Activated CD4-positive, alpha-beta T cell treated with anti-CD3 and anti-CD28 coated beads for 24 hours (primary cell): ENCODE results near the gene DNAJC3.
"Not testable (repeated sequence)": the region's sequence is repeated elsewhere in the genome, so short reads cannot be mapped to it uniquely, and the experiment has no call there.

ENCODE experiments used
- DNase-seq, 2 donors: peaks; one replicate each; pipeline ENCODE4 v3.0.0-alpha.2; 2020; ENCODE audit warnings: low read depth in 2 of 2

Gene DNAJC3

DNA sequence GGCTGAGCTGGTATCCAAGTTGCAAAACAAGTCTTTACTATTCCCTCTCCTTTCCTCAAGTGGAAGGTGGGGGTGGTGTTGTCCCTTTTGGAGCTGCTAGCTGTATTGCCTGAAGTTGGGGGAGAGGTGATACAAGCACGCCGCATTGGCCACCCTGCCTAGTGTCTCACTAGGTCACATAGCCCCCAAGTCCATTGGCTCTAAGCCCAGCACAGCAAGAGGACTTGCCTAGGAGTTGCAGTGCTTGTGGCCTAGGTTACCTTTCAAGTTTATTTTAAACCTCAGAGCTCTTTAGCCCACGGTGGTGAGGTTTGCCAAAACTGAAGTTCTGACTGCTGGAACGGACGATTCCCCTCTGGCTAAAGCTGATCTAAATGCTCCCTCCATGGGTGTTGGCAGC is 5.3 kb upstream of the DNAJC3 start:
- no peak for DNase-seq

DNA sequence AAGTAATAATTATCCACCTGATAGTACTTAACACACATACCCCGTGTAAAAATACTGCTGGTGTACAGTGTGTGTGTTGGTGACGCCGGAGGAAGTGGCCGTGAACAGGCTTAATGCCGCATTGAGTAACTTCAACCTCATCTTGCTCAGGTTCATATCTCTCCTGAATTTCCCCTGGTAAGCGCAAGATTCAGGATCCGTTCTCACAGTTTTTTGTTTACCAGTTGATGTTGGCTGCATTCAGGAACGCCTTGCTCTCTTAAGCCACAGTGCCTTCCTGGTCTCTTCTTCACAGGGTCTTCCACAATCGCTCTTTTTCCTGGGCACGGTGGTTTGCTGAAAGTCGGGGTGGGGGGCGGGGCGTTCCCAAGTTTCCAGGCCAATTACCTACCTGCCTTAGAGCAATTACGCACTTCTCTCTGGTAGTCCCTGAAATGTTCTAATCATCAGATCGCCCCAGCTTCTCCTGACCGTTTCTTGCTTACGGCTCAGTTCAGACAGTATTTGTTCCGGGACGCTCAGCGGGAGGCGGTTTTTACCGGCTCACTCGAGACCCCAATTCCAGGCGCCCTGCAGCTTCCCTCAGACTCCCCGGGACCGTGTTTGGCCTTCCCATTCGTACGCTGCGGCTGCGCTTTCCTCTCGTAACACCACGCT is 706 bp upstream of the DNAJC3 start:
- no peak for DNase-seq

DNA sequence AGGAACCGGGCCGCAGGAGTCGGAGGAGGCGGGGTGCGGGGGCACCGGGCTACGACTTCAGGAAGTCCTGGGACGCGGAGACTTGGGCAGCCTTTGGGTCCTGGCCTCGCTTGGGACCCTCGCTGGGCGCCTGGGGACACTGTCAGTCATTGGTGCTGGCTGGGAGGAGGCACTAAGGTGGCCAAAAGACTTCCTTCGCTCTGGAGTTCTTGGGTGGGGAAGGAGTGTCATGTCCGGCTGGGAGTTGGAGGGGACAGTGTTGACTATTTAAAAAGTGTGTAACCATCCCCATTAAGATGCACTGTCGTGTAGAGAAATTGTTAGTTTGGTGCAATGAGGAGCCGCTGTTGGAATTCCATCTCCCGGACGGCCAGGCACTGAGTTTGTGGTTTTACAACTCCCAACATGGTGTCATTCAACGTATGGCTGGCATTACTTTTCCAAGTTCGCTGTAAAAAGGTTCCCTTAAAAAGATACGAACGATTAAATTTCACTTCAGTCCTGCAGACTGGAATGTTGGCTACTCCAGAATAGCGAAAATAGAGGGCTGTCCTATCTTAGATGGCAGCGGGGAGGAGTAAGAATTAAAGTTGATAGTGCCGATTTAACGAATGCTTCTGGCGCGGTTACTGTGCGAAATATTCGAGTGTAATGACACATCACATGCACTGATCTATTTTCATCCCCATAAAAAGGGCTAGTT is 776 bp downstream of the DNAJC3 start:
- no peak for DNase-seq

DNA sequence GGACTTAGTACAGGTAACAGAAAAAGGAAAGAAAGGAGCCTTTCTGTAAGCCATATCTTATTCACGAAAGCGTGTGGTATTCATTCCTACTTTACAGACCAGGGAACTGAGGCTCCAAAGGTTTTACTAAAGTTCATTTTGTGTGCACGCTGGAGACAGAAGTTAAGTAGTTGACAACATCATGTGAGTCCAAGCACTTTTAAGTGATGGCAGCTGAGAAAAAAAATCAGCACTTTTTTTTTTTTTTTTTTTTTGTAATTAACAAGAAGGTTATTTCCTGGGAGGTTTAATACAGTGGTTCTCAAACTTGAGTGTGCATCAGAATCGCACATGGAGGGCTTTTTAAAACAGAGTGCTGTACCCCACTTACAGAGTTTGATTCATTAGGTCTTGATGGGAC is 2.0 kb downstream of the DNAJC3 start:
- DNase-seq = no peak

DNA sequence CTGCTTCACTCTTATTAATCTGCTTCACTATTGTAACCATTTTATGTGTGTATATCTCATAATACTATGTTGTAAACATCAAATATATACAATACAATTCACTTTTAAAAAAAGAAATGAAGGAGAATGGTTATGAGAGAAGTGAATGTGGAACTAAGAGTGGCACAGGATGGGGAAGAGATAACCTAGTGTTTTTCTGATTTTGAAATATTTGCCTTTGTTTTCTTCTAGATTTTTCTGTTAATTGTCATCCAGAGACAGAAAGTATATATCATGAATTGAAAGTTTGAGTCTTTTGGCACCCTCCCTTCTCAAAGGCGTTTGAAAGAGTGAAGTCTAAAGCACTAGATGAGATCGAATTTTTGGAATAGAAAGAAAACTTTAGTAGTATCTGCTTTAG is 2.8 kb downstream of the DNAJC3 start:
- DNase-seq = no peak

DNA sequence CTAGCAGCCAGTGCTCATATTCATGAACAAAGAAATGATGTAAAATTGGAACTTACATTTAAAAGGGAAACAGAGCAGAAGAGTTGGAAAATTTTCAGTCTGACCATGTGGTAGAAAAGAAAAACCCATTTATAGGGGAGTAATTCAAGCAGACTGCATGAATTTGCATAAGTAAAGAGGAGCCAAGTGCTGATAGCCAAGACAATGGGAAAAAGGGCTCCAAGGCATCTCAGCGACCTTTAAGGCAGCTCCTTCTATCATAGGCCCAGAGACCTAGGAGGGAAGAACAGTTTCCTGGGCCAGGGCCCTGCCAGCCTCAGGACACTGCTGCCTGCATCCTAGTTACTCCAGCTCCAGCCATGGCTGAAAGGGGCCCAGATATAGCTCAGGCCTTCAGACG is 7.5 kb downstream of the DNAJC3 start:
- no peak for DNase-seq

DNA sequence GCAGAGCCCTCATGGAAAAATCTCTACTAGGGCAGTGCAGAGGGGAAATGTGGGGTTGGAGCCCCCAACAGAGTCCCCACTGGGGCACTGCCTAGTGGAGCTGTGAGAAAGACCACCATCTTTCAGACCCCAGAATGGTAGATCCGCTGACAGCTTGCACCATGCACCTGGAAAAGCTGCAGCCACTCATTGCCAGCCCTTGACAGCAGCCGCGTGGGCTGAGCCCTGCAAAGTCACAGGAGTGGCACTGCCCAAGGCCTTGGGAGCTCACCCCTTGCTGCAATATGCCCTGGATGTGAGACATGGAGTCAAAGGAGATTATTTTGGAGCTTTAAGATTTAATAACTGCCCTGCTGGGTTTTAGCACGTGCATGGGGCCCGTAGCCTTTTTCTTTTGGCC is 8.0 kb downstream of the DNAJC3 start:
- DNase-seq = not testable (repeated sequence)

DNA sequence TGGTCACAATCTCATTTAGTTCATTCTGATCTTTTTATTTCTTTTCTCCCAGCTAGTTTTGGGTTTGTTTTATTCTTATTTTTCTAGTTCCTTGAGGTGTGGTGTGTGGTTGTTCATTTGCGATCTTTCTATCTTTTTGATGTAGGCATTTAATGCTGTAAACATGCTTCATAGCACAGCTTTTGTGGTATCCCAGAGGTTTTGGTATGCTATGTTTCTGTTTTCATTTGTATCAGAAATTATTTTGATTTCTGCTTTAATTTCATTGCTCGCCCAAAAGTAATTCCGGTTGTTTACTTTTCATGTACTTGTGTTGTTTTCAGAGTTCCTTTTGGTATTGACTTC is 12.6 kb downstream of the DNAJC3 start:
- no peak for DNase-seq

DNA sequence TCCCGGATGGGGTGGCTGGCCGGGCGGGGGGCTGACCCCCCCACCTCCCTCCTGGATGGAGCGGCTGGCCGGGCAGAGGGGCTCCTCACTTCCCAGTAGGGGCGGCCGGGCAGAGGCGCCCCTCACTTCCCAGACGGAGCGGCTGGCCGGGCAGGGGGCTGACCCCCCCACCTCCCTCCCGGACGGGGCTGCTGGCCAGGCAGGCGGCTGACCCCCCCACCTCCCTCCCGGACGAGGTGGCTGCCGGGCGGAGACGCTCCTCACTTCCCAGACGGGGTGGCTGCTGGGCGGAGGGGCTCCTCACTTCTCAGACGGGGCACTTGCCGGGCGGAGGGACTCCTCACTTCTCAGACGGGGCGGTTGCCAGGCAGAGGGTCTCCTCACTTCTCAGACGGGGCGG is 14.0 kb downstream of the DNAJC3 start:
- not testable (repeated sequence) for DNase-seq

DNA sequence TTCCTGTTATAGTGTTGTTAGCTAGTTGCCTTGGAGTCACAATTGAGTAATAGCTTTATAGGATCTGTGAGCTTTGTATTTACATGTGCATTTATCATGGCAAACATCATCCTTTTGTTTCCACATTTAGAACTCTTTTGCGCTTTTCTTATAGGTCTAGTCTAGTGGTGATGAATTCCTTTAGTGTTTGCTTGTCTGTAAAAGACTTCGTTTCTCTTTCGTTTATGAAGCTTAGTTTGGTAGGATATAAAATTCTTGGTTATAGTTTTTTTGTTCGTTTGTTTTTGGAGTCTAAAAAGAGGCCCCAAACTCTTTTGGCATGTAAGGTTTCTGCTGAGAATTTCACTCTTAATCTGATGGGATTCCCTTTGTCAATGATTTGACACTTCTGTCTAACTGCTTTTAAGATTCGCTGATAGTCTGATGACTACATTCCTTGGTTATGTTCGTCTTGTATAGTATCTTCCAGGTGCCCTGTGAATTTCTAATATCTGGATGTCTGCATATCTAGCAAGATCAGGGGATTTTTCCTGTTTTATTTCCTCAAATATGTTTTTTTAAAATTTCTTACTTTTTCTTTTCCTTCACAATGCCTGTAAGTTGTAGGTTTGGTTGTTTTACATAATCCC is 20.2 kb downstream of the DNAJC3 start:
- DNase-seq = no peak

DNA sequence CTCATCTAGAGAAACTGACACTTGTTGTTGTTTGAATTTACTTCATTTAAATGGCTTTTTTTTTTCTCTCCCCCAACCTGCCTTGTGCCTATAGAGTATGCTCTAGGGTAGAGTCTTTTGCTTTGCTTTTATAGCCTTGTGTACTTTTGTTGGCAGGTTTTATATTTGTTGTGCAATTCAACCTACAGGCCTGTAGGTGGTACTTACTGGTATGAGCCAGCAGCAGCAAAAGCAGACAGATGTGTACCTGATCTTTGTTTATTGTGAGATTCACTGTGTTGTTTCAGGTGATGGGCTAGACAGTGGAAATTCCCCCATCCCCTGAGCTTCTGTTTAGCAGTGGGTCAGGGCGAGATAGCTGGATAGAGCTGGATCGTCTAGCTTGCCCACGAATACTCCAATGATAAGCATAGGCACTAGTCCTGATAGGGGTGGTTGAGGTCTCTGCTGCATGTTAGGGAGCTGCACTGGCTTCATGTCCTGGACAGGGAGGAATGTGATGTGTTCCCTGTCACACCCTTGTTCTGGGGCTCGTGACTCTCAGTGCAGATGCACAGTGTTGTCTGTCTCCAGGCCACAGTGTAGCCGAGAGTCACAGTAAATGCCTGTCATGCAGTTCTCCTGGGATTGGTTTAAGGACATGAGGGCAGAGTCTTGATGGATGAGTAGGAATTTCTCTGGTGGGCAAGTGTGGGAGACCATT is 21.3 kb downstream of the DNAJC3 start:
- no peak for DNase-seq

DNA sequence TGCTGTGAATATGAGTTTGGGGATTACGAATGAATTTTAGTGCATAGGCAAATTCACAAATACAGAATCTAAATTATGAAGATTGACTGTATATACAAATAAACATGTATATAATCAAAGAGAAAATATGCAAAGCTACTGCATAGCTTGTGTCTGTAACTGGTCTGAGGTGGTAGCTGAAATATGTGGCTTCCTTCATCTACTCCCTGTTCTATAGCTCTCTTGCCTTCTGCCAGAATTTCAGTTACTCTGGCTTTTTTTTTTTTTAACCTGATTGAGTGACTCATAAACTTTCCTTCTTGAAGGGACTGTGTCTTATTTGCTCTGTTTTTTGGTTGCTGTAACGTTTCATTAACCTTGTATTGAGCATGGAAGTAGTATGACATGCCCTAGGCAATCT is 26.6 kb downstream of the DNAJC3 start:
- no peak for DNase-seq

DNA sequence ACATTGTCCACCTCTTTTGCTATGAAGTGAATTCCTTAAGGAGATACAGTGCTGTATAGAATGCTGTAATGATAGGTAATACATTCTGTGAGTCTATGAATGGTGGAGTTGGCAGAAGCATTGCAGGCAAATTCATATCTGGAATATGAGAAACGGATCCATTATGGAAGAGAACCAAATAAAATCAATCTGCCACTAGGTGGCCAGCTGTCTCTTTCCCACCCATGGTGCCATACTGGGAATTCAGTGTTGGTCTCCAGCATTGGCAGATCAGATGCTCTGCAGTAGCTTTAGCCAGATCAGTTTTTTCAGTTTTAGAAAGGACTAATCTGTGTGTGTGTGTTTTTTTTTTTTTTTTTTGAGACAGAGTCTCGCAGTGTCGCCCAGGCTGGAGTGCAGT is 27.6 kb downstream of the DNAJC3 start:
- DNase-seq = no peak

DNA sequence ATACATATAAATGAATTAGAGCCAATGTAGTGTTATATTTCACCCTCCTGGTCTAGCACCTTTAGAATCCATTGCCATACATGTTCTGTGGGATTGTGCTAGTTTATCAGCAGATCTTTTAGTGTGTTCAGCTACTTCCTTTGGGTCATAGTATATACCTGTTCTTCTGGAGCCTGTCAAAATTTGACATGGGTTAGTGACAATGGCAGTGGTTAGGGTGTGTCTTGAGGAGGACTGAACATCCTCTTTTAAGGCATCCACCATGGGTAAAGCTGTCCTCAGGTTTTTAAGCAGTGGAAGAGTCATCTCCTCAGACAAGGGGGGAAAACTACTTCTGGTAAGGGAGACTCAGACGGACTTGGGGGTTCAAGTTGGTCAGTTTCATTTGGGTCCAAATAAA is 29.4 kb downstream of the DNAJC3 start:
- no peak for DNase-seq

DNA sequence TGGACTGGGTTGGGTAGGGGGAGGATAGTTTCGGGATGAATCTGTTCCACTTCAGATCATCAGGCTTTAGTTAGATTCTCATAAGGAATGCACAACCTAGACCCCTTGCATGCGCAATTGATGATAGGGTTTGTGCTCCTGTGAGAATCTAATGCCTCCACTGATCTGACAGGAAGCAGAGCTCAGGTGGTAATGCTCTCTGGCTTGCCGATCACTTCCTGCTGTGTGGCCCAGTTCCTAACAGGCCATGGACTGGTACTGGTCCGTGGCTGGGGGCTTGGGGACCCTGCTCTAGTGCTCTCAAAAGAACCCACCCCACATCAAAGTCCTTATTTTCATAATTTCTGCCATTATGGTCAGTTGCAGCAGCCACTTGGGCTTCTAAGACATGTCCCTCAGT is 30.1 kb downstream of the DNAJC3 start:
- no peak for DNase-seq

DNA sequence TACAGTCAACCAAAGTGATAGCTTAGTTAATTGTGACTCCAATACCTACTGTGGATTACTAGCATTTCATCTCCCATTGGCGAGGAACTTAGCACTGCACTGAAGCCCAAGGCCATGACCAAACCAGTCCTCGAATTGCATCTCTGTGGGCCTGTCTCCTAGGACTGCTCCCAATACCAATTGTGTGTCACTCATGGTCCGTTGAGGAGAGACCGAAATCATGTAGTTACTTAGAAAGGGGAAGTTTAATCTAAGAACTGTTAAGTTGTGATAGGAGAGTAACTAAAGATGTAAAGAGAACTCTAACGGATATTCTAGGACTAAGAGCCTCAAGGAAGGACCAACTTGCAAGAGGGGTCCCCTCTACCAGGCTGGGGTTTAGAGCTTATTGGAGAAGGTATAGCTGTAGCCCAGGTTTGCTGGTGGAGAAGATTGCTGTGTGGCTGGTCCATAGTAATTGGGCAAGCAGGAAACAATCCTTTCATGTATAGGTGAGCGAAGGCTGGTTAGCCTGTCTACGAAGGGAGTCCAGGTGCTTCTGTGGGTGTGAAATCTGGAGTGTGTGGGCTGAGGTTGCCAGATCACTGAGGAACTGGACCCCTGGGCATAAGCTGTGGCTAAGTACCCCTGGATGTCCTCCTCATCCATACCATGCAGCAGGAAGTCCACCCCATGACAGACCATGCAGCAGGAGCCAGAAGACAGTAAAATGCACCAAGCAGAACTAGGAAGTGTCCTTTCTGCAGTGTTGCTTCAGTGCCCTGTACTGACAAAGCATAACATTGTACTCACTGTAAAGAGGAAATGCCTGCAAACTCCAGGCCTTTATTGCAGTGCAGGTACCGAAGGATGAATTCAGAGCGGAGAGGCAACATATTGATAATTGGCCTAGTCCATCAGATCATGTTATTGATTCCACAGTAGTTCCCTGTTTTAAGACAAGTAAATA is 30.8 kb downstream of the DNAJC3 start:
- no peak for DNase-seq

DNA sequence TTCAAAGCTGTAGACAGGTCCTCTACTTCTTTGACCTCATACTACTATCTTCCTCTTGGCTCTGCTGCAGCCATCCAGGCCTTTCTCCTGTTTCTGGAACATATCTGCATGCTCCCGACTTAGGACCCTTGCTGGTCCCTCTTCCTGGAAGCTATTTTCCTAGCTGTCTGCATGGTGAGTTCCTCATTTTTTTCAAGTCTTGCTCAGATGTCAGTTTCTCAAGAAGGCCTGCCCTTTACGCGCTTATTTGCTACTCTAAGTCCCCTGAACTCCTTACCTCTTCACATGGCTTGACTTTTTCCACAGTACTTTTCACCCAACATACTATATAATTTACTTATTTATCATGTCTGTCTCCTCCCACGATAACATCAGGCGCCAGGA is 31.4 kb downstream of the DNAJC3 start:
- DNase-seq = no peak

DNA sequence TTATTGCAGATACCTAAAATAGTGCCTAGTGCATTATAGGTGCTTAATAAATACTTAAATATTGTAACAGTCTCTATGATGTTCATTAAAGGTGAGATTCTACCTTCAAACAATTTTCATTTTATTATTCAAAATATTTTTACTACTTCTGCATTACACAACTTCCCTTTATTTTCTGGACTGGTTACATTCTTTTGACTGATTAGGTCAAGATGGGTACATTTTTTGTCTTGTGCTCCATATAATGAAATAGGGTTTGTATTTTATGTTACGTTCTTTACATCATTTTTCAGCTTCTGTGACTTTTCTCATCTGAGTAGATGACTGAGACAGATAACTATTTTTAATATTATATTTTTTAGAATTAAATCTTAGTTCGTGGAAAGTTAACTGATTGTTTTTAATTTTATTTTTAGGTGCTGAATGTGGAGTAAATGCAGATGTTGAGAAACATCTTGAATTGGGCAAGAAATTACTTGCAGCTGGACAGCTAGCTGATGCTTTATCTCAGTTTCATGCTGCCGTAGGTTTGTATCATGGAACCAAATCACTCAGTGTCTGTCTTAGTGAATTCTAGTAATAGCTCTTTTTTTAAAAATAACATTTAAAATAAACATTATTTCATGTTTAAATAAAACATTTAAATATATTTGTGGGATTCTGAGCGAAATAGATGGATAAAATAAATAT is 32.0 kb downstream of the DNAJC3 start:
- DNase-seq = no peak

DNA sequence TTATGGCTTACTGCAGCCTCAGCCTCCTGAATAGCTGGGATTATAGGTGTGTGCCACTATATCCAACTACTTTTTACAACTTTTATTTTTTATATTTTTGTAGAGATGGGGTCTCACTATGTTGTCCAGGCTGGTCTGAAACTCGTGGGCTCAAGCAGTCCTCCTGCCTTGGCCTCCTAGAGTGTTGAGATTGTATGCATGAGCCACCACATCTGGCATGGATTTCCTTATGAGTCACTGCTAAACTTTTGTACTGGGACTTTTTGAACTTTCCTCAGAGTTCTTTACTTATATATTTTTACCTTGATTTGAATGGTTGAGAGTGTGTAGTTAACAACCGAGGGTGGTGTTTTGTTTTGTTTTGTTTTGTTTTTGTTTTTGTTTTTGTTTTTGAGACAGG is 33.4 kb downstream of the DNAJC3 start:
- DNase-seq = no peak

DNA sequence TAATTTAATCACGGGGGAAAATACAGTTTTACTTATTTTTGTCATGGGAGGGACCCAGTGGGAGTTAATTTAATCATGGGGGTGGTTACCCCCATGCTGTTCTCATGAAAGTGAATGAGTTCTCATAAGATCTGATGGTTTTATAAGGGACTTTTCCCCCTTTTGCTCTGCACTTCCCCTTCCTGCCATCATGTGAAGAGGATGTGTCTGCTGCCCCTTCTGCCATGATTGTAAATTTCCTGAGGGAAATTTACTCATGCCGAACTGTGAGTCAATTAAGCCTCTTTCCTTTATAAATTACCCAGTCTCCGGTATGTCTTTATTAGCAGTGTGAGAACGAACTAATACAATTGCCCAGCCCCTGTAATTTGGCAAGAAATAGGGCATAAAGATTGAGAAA is 35.9 kb downstream of the DNAJC3 start:
- DNase-seq = not testable (repeated sequence)

DNA sequence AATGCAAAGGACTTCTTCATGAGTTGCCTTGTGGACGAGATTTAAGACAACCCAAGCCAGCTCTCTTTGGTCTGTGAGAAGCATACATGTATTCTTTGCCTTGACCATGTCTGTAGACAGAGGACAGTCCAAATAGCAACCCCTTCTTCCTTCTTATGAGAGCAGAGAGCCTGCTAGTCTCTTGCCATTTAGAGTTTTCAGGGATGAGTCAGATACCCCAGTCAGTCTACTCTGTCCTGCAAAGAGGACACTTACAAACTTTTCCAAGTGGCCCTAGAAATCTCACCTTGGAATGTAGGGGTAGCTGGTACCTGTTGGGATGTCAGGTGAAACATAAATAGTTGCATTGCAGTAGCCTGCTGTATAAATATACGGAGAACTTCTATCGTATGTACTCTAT is 36.7 kb downstream of the DNAJC3 start:
- no peak for DNase-seq
